ENCODE measurements around the gene ENTHD1.

GRCh38 chr22:39710380-39711150, 183.0 kb downstream of the ENTHD1 start:
- TF ChIP-seq CTCF (IDR thresholded peaks at IDR 0.05) (no peak), POLR2A (IDR thresholded peaks at IDR 0.05) (no peak)

Measured in uterus (tissue), 2 donors.